Suprapubic skin (tissue), 4 donors: ENCODE data around the gene GLCE. TPM values are rescaled to one million over a fixed set of nuclear protein-coding genes. Genes with fewer than 3 reads are reported as not detected.

Experiments
- DNase-seq, 2 donors: peaks; one replicate each; pipeline ENCODE4 v3.0.0-alpha.2; 2019; ENCODE audit warnings: low spot score in 2 of 2
- H3K27ac ChIP-seq: fragments of 200-600 bp; sonication (generic); one replicate; pipeline ENCODE4 v1.5.1; 2019
- H3K27me3 ChIP-seq: fragments of 200-600 bp; sonication (generic); one replicate; pipeline ENCODE4 v1.5.1; 2019
- H3K36me3 ChIP-seq: fragments of 200-600 bp; sonication (generic); one replicate; pipeline ENCODE4 v1.5.1; 2019
- H3K4me1 ChIP-seq: fragments of 200-600 bp; sonication (generic); one replicate; pipeline ENCODE4 v1.5.1; 2019
- H3K4me3 ChIP-seq: fragments of 200-600 bp; sonication (generic); one replicate; pipeline ENCODE4 v1.5.1; 2019; ENCODE audit warnings: mild to moderate bottlenecking
- H3K9me3 ChIP-seq: fragments of 200-600 bp; sonication (generic); one replicate; pipeline ENCODE4 v1.5.1; 2019
- EP300 ChIP-seq: sonication (generic); formaldehyde crosslinking; IDR thresholded peaks from one replicate; pipeline ENCODE4 v1.6.1; 2017; ENCODE audit warnings: antibody characterized with exemption
- POLR2A ChIP-seq, 2 donors: fragments of 450-650 bp; IDR thresholded peaks; one replicate each; pipeline ENCODE4 v1.6.1; 2017; ENCODE audit warnings: antibody characterized with exemption in 2 of 2, mild to moderate bottlenecking in 2 of 2, moderate library complexity in 2 of 2
- POLR2AphosphoS5 ChIP-seq, 3 donors: sonication (generic); formaldehyde crosslinking; IDR thresholded peaks; one replicate each; pipeline ENCODE4 v1.6.1; 2017; ENCODE audit warnings: antibody characterized with exemption in 3 of 3
- WGBS: methylation state at CpG from one replicate; pipeline ENCODE4 v1.1.5; 2018; 5-methylcytosine and 5-hydroxymethylcytosine counted together
- total RNA-seq, 4 donors: library from RNA; depleted of rRNA; stranded (reverse); fragments of >200 nt; gene quantifications; one replicate each; pipeline ENCODE4 v1.1.0, GENCODE V29; 2016
- TF ChIP-seq, protein P1 (sequence below), 2 donors: fragments of 200-600 bp in 1 of 2; fragments of 450-650 bp in 1 of 2; sonication (generic) in 1 of 2; IDR thresholded peaks; one replicate each; pipeline ENCODE4 v1.5.1; 2016 to 2019; ENCODE audit warnings: antibody characterized with exemption in 2 of 2, mild to moderate bottlenecking in 1 of 2, moderate library complexity in 1 of 2

The GLCE gene
- total RNA-seq, 4 donors from 2014 or later: 16.1 to 18.9 (median 16.9) TPM

DNA sequence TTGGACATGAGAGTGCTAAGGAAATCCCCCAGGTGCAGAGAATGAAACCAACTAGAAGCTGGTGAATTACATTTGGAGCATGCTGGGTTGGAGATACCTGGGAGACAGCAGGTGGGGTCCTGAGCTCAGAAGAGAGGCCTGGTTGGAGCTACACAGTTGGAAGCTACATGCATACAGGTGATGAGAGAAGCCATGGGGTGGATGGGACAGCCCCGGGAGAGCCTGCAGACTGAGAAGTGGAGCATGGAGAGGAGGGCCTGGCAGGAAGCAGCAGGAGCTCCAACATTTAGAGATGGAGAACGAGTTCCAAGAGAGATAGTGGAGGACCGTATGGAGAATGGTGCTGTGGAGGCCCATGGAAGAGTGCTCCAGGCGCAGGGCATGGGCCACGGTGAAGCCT lies 148.5 kb downstream of the GLCE start:
- Histone ChIP-seq H3K4me3 (no peak overlapping the region), H3K9me3 (no peaks in the 10 kb centered on the region), H3K36me3 (no peaks in the 10 kb centered on the region), H3K27me3 (no peaks in the 10 kb centered on the region), H3K4me1 (no peaks in the 10 kb centered on the region), H3K27ac (no peak overlapping the region)
- no peak for DNase-seq
- 91% methylated on average over 5 of the region's 5 CpGs for WGBS
- TF ChIP-seq EP300: no peak
- no peak for TF ChIP-seq POLR2AphosphoS5 (IDR thresholded peaks at IDR 0.05)
- TF ChIP-seq, protein P1, sequence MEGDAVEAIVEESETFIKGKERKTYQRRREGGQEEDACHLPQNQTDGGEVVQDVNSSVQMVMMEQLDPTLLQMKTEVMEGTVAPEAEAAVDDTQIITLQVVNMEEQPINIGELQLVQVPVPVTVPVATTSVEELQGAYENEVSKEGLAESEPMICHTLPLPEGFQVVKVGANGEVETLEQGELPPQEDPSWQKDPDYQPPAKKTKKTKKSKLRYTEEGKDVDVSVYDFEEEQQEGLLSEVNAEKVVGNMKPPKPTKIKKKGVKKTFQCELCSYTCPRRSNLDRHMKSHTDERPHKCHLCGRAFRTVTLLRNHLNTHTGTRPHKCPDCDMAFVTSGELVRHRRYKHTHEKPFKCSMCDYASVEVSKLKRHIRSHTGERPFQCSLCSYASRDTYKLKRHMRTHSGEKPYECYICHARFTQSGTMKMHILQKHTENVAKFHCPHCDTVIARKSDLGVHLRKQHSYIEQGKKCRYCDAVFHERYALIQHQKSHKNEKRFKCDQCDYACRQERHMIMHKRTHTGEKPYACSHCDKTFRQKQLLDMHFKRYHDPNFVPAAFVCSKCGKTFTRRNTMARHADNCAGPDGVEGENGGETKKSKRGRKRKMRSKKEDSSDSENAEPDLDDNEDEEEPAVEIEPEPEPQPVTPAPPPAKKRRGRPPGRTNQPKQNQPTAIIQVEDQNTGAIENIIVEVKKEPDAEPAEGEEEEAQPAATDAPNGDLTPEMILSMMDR (IDR thresholded peaks at IDR 0.05): no peak
- TF ChIP-seq POLR2A (IDR thresholded peaks at IDR 0.05): no peak

DNA sequence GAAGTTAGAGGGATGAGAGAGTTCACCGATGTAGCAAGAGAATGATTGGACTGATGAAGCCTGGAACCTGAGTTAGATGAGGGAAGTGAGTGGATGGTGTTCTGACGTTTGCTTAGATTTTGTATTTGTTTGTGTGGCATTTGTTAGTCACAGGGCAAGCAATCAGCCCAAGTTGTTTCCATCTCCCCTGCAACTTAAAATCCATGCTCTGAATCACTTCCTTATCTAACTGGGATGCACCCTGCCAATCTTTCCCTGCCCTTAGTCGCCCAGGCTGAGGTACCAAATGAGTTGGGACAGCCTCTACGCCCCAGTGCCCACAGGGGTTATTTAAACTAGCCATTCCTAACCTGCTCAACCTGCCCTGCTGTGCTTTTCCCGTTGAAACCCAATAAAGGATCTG lies 150.9 kb downstream of the GLCE start:
- Histone ChIP-seq H3K9me3 (no peaks in the 10 kb centered on the region), H3K27ac (no peak overlapping the region), H3K27me3 (no peaks in the 10 kb centered on the region), H3K4me3 (no peak overlapping the region), H3K4me1 (no peaks in the 10 kb centered on the region), H3K36me3 (no peaks in the 10 kb centered on the region)
- WGBS: 70% methylated on average over 5 of the region's 5 CpGs
- DNase-seq: no peak
- TF ChIP-seq, protein P1 (IDR thresholded peaks at IDR 0.05): no peak
- TF ChIP-seq POLR2AphosphoS5 (IDR thresholded peaks at IDR 0.05): no peak
- TF ChIP-seq EP300: no peak
- TF ChIP-seq POLR2A (IDR thresholded peaks at IDR 0.05): no peak

DNA sequence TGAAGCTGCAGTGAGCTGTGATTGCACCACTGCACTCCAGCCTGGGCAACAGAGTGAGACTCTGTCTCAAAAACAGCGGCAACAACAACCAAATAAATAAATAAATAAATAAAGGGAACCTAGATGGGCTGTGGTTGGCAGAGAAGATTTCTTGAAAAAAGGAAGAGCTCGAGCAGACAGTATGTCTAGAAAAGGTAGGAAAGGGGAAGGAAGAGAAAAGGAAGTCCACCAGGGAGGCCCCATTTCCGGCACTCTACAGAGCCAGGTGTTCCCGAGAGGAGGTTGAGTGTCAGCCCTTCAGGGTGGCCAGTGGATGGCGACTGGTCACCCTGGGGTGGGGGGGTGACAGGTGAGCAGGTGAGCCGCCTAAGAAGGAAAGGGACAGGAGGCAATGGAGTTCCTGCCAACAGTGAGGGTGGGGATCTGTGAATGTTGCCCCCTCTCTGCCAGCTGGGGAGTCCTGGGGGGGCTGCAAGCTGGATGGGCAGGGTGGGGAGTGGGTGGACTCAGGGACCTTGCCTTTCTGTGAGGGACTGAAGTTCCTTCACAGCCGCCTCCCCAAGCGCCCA lies 153.1 kb downstream of the GLCE start:
- no peak overlapping the region for H3K27ac ChIP-seq
- no peaks in the 10 kb centered on the region for H3K4me1 ChIP-seq
- no peaks in the 10 kb centered on the region for H3K27me3 ChIP-seq
- no peak for DNase-seq
- TF ChIP-seq POLR2AphosphoS5 (IDR thresholded peaks at IDR 0.05) (no peak), POLR2A (IDR thresholded peaks at IDR 0.05) (no peak), EP300 (no peak)
- TF ChIP-seq, protein P1 (IDR thresholded peaks at IDR 0.05): no peak
- WGBS: 86% methylated on average over 8 of the region's 8 CpGs
- H3K4me3 ChIP-seq: no peak overlapping the region
- H3K36me3 ChIP-seq: no peaks in the 10 kb centered on the region
- no peaks in the 10 kb centered on the region for H3K9me3 ChIP-seq

DNA sequence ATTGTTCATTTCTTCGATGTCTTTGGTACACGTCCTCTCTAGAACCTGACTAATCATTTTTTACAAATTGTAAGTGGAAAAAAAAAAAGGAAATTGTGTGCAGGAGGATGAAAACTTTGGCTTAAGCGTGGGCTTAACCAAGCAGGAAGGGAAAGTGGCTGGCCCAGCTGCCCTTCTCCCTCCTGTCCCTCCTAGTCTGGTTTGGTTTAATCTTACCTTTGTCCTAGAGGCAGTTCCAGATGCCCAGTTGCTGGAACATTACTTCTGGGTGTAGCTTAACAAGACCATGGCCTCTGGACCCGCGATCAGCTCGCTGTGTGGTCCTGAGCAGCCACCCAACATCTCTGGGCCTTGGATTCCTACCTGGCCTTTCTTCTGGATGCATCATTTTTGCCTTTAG lies 153.7 kb downstream of the GLCE start:
- no peak for DNase-seq
- WGBS: 88% methylated on average over 6 of the region's 6 CpGs
- no peak for TF ChIP-seq POLR2AphosphoS5 (IDR thresholded peaks at IDR 0.05)
- no peak for TF ChIP-seq EP300
- no peak for TF ChIP-seq POLR2A (IDR thresholded peaks at IDR 0.05)
- TF ChIP-seq, protein P1 (IDR thresholded peaks at IDR 0.05): no peak
- no peaks in the 10 kb centered on the region for H3K27me3 ChIP-seq
- no peaks in the 10 kb centered on the region for H3K9me3 ChIP-seq
- no peaks in the 10 kb centered on the region for H3K36me3 ChIP-seq
- no peaks in the 10 kb centered on the region for H3K4me1 ChIP-seq
- H3K4me3 ChIP-seq: no peak overlapping the region
- no peak overlapping the region for H3K27ac ChIP-seq

DNA sequence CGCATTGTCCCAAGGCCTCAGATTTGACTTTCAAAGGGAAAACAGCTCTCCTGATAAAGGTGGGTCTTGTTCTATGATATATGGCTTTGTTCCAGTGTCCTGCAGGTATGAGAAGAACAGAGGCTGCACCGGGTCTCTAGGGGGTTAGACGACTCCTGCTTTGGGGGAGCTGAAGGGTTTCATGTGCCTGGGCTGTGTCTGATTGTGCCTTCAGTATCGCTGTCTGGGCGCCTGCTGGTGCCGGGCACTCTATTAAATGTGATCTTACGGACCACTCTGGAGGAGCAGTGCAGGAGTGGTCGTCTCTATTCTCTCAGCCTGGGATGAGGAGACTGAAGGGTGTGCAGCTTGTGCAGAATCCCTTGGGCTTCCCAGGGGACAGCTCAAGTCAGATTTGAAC lies 154.3 kb downstream of the GLCE start:
- no peaks in the 10 kb centered on the region for H3K9me3 ChIP-seq

More for the DNA sequence above, 154.3 kb downstream of the GLCE start:
- no peaks in the 10 kb centered on the region for H3K36me3 ChIP-seq
- no peaks in the 10 kb centered on the region for H3K4me1 ChIP-seq
- no peak for DNase-seq
- H3K27ac ChIP-seq: no peak overlapping the region
- H3K27me3 ChIP-seq: no peaks in the 10 kb centered on the region
- TF ChIP-seq, protein P1 (IDR thresholded peaks at IDR 0.05): no peak
- TF ChIP-seq EP300 (no peak), POLR2A (IDR thresholded peaks at IDR 0.05) (no peak), POLR2AphosphoS5 (IDR thresholded peaks at IDR 0.05) (no peak)
- no peak overlapping the region for H3K4me3 ChIP-seq
- 100% methylated on average over 1 of the region's 8 CpGs for WGBS
